ENCODE data around the gene TECPR1.

TECPR1 gene

GRCh38 chr7:98284335-98285036 is 32.5 kb upstream of the TECPR1 start:
- DNase-seq (ENCODE audit: low read depth) = no peak

- DNase-seq (ENCODE audit: low read depth) = no peak
These were observed 31.8 kb upstream of the TECPR1 start for GRCh38 chr7:98283887-98284222.

GRCh38 chr7:98283127-98283886 is 31.3 kb upstream of the TECPR1 start:
- DNase-seq (ENCODE audit: low read depth) = no peak

DNA sequence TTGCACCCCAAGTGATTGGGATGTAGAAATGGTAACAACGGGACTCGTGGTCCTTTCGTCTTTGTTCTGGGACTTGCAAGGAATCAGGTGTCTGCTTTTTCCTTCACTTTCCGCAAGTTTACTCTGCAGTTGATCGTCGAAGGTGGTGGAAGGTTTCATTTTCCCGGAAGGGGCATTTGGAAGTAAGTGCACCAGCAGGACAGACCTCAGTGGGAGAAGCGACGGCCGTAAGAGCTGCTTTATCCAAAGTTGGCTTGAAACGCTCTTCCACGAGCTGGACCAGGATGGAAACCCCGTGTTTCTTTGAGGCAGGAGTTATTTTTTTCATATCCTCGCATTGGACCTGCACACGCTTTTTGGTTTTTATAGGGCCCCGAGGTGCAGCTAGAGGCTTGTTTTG is 30.7 kb upstream of the TECPR1 start:
- no peak for DNase-seq (ENCODE audit: low read depth)

DNA sequence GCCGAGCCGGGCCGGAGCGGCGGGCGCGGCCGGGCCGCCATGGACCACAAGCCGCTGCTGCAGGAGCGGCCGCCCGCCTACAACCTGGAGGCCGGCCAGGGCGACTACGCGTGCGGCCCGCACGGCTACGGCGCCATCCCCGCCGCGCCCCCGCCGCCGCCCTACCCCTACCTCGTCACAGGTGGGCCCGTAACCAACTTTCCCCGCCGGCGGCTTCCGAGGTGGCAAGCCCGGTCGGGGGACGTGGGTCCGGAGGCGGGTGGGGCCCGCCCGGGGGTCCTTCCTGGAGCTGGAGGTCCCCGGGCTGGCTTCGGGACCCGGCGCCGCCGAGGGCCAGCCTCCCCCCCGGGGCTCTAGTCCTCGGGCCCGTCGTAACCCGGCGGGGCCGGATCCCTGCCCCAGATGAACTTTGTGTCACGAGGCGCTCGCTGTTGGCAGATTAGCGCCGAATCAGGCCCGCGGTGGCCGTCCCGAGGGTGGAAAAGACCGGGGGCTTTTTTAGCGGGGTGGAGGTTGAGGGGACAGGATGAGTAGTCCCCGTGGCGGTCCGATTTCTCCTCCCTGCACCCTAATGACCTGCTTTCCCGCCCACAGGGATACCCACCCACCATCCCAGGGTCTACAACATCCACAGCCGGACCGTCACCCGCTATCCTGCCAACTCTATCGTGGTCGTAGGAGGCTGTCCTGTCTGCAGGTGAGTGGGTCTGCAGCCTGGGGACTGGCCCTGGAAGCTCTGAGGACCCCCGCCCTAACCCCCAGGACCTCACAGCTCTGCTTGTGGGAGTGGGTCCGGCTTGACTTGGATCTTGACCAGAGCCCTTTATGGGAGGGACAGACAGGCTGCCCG is 29.9 kb upstream of the TECPR1 start:
- no peak for DNase-seq (ENCODE audit: low read depth)

DNA sequence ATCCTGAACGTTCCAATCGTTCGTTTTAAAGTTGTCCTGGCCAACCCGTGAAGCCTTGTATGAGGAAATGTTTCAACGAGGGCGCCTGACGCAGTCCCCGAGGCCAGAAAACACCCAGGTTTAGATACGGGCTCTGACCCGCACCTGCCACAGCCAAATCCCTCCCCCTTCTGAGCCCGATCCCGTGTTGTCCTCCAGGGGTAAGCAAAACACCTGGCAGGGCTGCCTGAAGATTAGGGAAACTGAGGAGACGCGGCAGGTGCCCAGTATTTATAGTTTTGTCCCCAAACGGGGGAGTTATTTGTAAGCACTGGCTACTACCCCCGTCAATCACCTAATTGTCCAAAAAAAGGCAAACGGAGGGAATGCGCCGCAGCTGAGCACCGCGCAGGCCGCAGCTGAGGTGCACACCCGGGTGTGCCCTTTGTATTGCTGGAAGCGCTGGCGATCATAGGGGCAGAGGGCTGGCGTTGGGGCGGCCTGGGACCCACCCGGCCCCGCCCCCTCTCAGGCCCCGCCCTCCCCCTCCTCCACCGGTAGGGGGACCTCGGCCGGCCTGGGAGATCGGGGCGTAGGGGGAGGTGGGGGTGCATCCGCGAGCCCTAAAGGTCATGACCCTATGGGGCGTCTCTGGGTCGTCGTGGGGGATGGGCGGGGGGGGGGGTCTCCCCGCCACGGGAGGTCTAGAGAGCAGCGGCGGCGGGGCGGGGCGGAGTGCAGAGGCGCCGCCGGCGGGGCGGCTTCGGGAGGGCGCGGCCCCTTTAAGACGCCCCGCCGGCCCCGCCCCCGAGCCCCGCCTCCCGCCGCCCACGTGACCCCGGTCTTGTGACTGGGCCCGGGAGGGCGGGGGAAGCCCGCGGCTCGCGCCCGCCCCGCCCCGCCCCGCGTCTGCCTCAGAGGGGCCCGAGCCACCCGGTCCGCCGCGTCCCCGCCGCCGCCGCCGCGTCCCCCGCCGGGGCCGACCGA is 29.0 kb upstream of the TECPR1 start, which contains the start of gene BRI3:
BRI3 (plus strand) TSS at position 896 of the 966 bp plus-strand sequence. CDS start 110 bp downstream, outside the sequence.
- DNase-seq (ENCODE audit: low read depth) = no peak

DNA sequence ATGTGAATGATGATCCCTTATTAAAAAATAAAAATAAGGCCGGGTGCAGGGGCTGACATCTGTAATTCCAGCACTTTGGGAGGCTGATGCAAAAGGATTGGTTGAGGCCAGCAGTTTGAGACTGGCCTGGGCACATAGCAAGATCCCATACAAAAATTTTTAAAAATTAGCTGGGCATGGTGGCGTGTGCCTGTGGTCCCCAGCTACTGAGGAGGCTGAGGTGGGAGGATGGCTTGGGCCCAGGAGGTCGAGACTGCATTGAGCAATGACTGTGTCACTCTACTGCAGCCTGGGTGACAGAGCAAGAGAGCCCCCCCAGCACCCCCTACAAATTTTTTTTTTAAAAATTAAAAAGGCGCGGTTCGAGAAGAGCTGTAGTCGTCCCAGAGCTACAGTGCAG is 28.3 kb upstream of the TECPR1 start:
- no peak for DNase-seq (ENCODE audit: low read depth)

DNA sequence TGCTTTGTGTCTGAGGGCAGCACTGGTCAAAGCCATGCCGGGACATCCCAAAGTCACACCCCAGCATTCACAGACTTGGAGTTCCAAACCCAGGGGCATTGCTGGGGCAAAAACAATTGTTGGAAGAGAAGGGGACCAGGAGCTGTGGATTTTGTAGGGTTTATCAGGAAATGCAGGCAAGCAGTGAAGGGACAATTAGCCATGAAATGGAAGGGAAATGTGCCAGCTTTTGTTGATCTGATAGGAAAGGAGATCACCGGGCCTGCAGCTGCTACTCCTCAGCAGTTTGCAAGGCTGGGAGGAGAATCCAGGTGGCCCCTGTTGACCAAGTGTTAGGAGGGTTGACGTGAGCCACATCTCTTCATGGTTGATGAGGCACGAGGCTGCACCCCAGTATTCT is 26.9 kb upstream of the TECPR1 start:
- no peak for DNase-seq (ENCODE audit: low read depth)

GRCh38 chr7:98278408-98278807 is 26.4 kb upstream of the TECPR1 start:
- no peak for DNase-seq (ENCODE audit: low read depth)

DNA sequence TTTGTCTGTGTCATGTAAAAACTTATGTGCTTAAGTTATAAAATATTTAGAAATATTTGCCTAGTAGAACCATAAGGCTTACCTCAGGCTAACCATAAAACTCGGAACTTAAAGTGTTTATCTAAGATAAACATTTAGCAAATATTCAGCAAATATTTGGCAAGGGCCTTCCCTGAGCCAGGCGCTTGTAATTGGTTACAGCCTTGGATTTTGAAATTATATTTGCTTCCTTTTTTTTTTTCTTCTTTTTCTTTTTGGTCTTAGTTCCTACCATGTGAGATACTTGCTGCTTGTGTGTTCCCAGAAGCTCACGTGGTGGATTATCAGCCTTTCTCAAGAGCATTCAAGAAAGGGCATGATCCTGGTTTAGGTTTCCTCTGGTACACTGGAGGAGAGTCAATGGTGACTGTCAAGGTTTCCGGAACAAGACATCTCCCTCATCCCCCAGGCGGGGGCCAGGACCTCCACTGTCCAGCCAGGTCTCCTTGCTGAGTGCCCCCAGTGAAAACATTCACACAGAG is 24.3 kb upstream of the TECPR1 start:
- DNase-seq (ENCODE audit: low read depth) = no peak

DNA sequence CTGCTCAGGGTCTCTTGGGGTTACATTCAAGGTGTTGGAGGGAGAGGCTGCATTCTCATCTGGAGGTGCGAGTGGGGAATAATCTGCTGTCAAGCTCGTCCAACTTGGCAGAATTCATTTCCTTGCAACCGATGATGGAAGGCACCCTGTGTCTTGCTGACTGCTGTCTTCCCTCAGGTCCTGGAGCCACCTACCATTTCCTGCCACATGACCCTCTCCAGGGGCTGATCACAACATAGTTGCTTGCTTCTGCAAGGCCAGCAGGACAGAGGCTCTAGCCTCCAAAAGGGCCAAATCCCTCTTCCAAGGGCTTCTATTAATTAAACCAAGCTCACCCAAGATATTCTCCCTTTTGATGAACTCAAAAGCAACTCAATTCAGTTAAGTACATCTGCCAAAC is 15.3 kb upstream of the TECPR1 start:
- no peak for DNase-seq (ENCODE audit: low read depth)

DNA sequence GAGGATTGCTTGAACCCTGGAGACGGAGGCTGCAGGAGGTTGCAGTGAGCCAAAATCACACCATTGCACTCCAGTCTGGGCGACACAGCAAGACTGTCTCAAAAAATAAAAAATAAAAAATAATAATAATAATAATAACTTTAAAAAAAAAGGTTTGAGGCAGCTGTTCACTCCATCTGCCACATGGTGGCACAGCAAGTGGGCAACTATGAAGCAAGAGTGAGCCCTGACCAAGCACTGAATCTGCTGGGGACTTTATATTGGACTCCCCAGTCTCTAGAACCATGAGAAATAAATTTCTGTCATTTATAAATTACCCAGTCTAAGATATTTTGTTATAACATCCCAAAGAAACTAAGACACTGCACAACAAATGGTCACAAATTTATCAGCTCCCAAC is 14.8 kb upstream of the TECPR1 start:
- no peak for DNase-seq (ENCODE audit: low read depth)

GRCh38 chr7:98265841-98266271 is 13.8 kb upstream of the TECPR1 start:
- no peak for DNase-seq (ENCODE audit: low read depth)

GRCh38 chr7:98257701-98258100 is 5.7 kb upstream of the TECPR1 start:
- DNase-seq (ENCODE audit: low read depth) = no peak

- DNase-seq (ENCODE audit: low read depth) = no peak
These were observed 4.4 kb upstream of the TECPR1 start for GRCh38 chr7:98256431-98256830.

- DNase-seq (ENCODE audit: low read depth) = no peak
These were observed 3.0 kb upstream of the TECPR1 start for GRCh38 chr7:98254951-98255610.

DNA sequence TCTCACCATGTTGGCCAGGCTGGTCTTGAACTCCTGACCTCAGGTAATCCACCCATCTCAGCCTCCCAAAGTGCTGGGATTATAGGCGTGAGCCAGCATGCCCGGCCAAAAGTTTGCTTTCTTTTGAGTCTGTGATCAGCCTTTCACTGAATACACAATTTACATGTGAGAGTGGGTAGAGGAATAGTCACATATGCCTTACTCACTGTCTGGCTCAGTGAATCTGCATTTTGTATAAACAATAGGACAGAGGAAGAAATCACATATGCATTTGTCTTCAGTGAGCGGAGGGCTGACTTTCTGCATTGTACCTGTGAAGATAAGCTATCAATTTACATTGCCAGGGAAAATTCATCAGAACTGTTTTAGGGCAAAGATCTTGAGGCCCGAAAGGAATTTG is 2.5 kb upstream of the TECPR1 start:
- no peak for DNase-seq (ENCODE audit: low read depth)

DNA sequence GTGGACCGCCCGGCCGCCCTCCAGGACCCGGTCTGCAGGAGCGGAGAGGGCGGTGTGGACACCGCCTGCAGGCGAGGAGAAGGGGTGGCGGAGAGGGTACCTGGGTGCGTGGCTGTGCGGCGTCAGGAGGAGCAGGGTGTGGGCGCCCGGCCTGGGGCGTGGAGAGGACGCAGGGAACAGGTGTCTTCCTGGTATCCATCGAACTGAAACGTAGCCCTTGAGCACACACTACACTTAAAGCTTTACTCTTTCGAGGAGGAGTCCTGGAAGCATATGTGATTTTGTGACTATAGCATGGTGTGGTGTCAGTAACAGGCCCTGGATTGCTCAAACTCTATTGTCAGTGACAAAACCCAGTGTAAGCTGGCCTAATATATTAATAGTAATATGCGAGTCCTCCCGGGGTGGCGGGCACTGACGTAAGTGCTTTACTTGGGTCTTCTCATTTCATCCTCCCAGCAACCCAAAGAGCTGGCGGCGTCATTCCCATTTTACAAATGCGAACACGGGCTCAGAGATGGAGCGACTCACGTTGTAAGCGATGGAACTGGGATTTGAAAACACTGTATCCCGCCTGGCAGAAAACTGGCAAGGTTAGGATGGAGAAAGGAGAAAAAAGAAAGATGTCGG is 508 bp upstream of the TECPR1 start:
- DNase-seq (ENCODE audit: low read depth) = no peak

DNA sequence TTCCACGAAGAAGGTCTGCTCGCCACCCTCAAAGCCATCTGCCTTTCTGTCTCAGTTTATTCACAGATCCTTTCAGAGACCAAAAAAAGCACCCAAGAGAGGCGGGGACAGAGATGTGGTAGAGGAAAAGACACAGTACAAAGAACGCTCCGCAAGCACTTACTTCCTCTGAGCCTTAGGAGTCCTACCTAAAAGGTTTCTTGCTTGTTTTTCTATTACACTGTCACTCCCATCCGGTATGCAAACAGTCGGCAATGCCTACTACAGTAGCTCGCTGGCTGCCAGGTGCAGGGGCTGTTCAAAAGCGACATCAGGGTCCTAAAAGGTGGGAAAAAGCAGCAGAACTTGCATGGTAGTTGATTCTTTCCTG is 816 bp downstream of the TECPR1 start:
- DNase-seq (ENCODE audit: low read depth) = no peak

DNA sequence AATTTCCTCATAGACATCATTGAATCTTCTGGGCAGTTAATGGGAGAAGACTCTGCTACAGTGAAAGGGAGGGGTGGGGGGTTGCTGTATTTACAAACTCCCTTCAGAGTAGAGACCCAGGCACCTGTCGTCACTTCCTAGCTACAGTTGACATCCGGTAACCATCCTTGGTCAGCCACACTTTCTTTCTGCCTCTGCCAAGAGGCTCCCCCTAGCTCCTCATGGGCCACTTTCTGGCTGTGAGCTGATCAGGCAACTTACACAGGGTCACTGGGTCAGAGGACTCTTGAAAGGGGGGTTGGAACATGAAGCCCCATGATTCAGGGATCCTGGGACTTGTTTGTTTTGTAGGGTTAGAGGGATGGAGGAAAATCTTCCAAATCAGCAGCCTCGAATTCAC is 1.2 kb downstream of the TECPR1 start:
- no peak for DNase-seq (ENCODE audit: low read depth)

Measured in non-pigmented ciliary epithelial cell (primary cell).